K562 (cell line): ENCODE measurements around the gene WBP1.

Experiments used
- GABPB1 ChIP-seq: sonication (generic); formaldehyde crosslinking; IDR thresholded peaks from 2 replicates; pipeline ENCODE4 v1.8.0; 2022; ENCODE audit warnings: mild to moderate bottlenecking, missing genetic modification reagents
- RAD21 ChIP-seq, 2 experiments: fragments of 250-450 bp in 1 of 2; fragments of 450-650 bp in 1 of 2; sonication (Bioruptor Pico) in 1 of 2; formaldehyde crosslinking in 1 of 2; IDR thresholded peaks in 1 of 2; conservative IDR thresholded peaks in 1 of 2; 2 replicates each; pipeline versions ENCODE4 v1.4.0 to v1.8.0; 2020 to 2022; ENCODE audit warnings: mild to moderate bottlenecking in 2 of 2, moderate library complexity in 1 of 2
- SMAD2 ChIP-seq: fragments of 150-350 bp; IDR thresholded peaks from 2 replicates; pipeline ENCODE4 v1.6.1; 2014; ENCODE audit warnings: low read depth, mild to moderate bottlenecking, low read length
- ZNF77 ChIP-seq: fragments of 250-450 bp; sonication (Bioruptor Pico); IDR thresholded peaks from 2 replicates; pipeline ENCODE4 v1.5.0; 2020
- TF ChIP-seq, protein P1 (sequence below), 3 experiments: IDR thresholded peaks in 2 of 3; conservative IDR thresholded peaks in 1 of 3; 2 replicates each; pipeline ENCODE4 v1.5.1; 2011 to 2012; ENCODE audit warnings: low read length in 3 of 3, mild to moderate bottlenecking in 3 of 3, control low read depth in 2 of 3, improper control_type of control experiment in 1 of 3, inconsistent platforms in 1 of 3, low read depth in 1 of 3, mixed read lengths in 1 of 3, moderate library complexity in 1 of 3; ENCODE audit not compliant: insufficient read depth in 2 of 3

GRCh38 chr2:74441690-74442482, 16.4 kb upstream of the WBP1 start, which contains the start of gene RTKN:
- TF ChIP-seq ZNF77 (CRISPR knock-in tag) (no peak), SMAD2 (no peak), RAD21 (CRISPR knock-in tag; conservative IDR thresholded peaks at IDR 0.05 in 1 of 2, IDR thresholded peaks at IDR 0.05 in 1 of 2) (no peak), GABPB1 (CRISPR knock-in tag) (no peak)
- TF ChIP-seq, protein P1, sequence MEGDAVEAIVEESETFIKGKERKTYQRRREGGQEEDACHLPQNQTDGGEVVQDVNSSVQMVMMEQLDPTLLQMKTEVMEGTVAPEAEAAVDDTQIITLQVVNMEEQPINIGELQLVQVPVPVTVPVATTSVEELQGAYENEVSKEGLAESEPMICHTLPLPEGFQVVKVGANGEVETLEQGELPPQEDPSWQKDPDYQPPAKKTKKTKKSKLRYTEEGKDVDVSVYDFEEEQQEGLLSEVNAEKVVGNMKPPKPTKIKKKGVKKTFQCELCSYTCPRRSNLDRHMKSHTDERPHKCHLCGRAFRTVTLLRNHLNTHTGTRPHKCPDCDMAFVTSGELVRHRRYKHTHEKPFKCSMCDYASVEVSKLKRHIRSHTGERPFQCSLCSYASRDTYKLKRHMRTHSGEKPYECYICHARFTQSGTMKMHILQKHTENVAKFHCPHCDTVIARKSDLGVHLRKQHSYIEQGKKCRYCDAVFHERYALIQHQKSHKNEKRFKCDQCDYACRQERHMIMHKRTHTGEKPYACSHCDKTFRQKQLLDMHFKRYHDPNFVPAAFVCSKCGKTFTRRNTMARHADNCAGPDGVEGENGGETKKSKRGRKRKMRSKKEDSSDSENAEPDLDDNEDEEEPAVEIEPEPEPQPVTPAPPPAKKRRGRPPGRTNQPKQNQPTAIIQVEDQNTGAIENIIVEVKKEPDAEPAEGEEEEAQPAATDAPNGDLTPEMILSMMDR (IDR thresholded peaks at IDR 0.05 in 2 of 3, conservative IDR thresholded peaks at IDR 0.05 in 1 of 3; ENCODE audit: insufficient read depth in 2 of 3, low read depth in 1 of 3, low read length in 3 of 3) = no peak
